HepG2 (cell line): ENCODE results near the gene EHD4. TPM values are rescaled to one million over a fixed set of nuclear protein-coding genes. Genes with fewer than 3 reads are reported as not detected.

Experiments
- ATAC-seq: fragments of 200-7000 bp; cut with Tn5 transposase; 3 replicates; pipeline ENCODE4 v1.9.1; 2020; ENCODE audit warnings: mild to moderate bottlenecking, moderate library complexity
- BruUV-seq: library from RNA; stranded (reverse); fragments of 400-500 nt; replicated peaks from 2 replicates; lab custom pipeline; 2021; lab: Mats Ljungman, UMichigan
- CTCF ChIA-PET: fragments of 300-600 bp; formaldehyde crosslinking; extraction: SDS; loops from one replicate; lab custom pipeline; 2021; ENCODE audit warnings: low total read pairs, inconsistent platforms, low intra/inter-chr PET ratio; lab: Yijun Ruan, JAX
- POLR2A ChIA-PET: fragments of 350-600 bp; sonication (Branson Sonifier 250); formaldehyde crosslinking; loops from one replicate; lab custom pipeline; 2020; ENCODE audit warnings: antibody characterized with exemption, inconsistent platforms; lab: Yijun Ruan, JAX
- DNase-seq: peaks from one replicate; pipeline ENCODE4 v3.0.0-alpha.2; 2015; ENCODE audit warnings: low spot score
- FAIRE-seq: peaks from 3 replicates; lab custom pipeline; 2011; peaks lifted over from hg19 to GRCh38; lab: Jason Lieb, UNC
- H2AFZ ChIP-seq: one replicate; pipeline ENCODE4 v1.6.1; 2011; ENCODE audit warnings: low read length, inconsistent platforms
- H3K27ac ChIP-seq: fragments of 300-600 bp; 3 replicates; pipeline ENCODE4 v1.8.0; 2011; ENCODE audit warnings: mixed run types, mild to moderate bottlenecking, mixed read lengths, low read length, inconsistent platforms; ENCODE audit not compliant: insufficient read depth; ENCODE audit errors: extremely low read length
- H3K27me3 ChIP-seq, 2 experiments: fragments of 200-600 bp in 1 of 2; 2 replicates in 1 of 2; 3 replicates in 1 of 2; pipeline versions ENCODE4 v1.6.0 to v1.8.0; 2011; ENCODE audit warnings: low read length in 2 of 2, mild to moderate bottlenecking in 2 of 2, moderate library complexity in 2 of 2, inconsistent platforms in 1 of 2; ENCODE audit not compliant: insufficient read depth in 2 of 2, control insufficient read depth in 1 of 2
- H3K36me3 ChIP-seq, 2 experiments: fragments of 200-600 bp in 1 of 2; replicated peaks in 1 of 2; 2 replicates in 1 of 2; 3 replicates in 1 of 2; pipeline versions ENCODE4 v1.5.1 to v1.8.0; 2011; ENCODE audit warnings: low read length in 2 of 2, inconsistent platforms in 1 of 2; ENCODE audit not compliant: insufficient read depth in 2 of 2, control insufficient read depth in 1 of 2
- H3K4me1 ChIP-seq: 2 replicates; pipeline ENCODE4 v1.5.1; 2012; ENCODE audit warnings: low read length, inconsistent platforms; ENCODE audit not compliant: insufficient read depth
- H3K4me2 ChIP-seq: 2 replicates; pipeline ENCODE4 v1.6.0; 2011; ENCODE audit warnings: low read depth, low read length, inconsistent platforms
- H3K4me3 ChIP-seq, 3 experiments: fragments of 200-600 bp in 1 of 3; sonication (generic), shearing (Covaris generic) in 1 of 3; replicated peaks in 1 of 3; 2 replicates each; pipeline ENCODE4 v1.5.1; 2011 to 2016; ENCODE audit warnings: low read length in 3 of 3, inconsistent platforms in 2 of 3, low read depth in 2 of 3, mild to moderate bottlenecking in 2 of 3, control low read depth in 1 of 3, mixed read lengths in 1 of 3; ENCODE audit not compliant: insufficient read depth in 1 of 3
- H3K79me2 ChIP-seq: one replicate; pipeline ENCODE4 v1.6.1; 2011; ENCODE audit warnings: low read length, inconsistent platforms; ENCODE audit not compliant: insufficient read depth
- H3K9ac ChIP-seq: 2 replicates; pipeline ENCODE4 v1.6.0; 2011; ENCODE audit warnings: mild to moderate bottlenecking, low read depth, low read length, inconsistent platforms; ENCODE audit not compliant: insufficient read depth
- H3K9me3 ChIP-seq: 2 replicates; pipeline ENCODE4 v1.5.1; 2012; ENCODE audit warnings: mild to moderate bottlenecking, low read length
- H4K20me1 ChIP-seq: 2 replicates; pipeline ENCODE4 v1.6.0; 2011; ENCODE audit warnings: inconsistent platforms, mild to moderate bottlenecking, low read length, moderate library complexity; ENCODE audit not compliant: insufficient read depth
- CHD2 ChIP-seq: IDR thresholded peaks from 2 replicates; pipeline ENCODE4 v1.6.1; 2011; ENCODE audit warnings: low read depth, low read length, improper control_type of control experiment
- GABPA ChIP-seq, 2 experiments: IDR thresholded peaks; 2 replicates each; pipeline ENCODE4 v1.6.1; 2011 to 2016; ENCODE audit warnings: low read depth in 2 of 2, low read length in 1 of 2, missing biosample characterization in 1 of 2, missing genetic modification characterization in 1 of 2
- NCOA5 ChIP-seq: sonication (generic); formaldehyde crosslinking; IDR thresholded peaks from 2 replicates; pipeline ENCODE4 v1.4.0; 2020; ENCODE audit warnings: missing genetic modification reagents
- SMAD3 ChIP-seq: sonication (generic); formaldehyde crosslinking; IDR thresholded peaks from 2 replicates; pipeline ENCODE4 v1.4.0; 2020; ENCODE audit warnings: missing genetic modification reagents
- SRSF9 ChIP-seq: fragments of 200-400 bp; formaldehyde crosslinking; IDR thresholded peaks from 2 replicates; pipeline ENCODE4 v1.6.1; 2018; ENCODE audit warnings: borderline replicate concordance, mild to moderate bottlenecking, low read depth, low read length; ENCODE audit not compliant: insufficient read depth, poor library complexity, severe bottlenecking
- WIZ ChIP-seq: sonication (generic); formaldehyde crosslinking; IDR thresholded peaks from 2 replicates; pipeline ENCODE4 v1.5.1; 2020; ENCODE audit warnings: mild to moderate bottlenecking, missing genetic modification reagents
- ZNF3 ChIP-seq: IDR thresholded peaks from 2 replicates; pipeline ENCODE4 v1.7.0; 2017; ENCODE audit warnings: inconsistent platforms
- ZNF354B ChIP-seq: sonication (generic); formaldehyde crosslinking; IDR thresholded peaks from 2 replicates; pipeline ENCODE4 v1.8.0; 2022; ENCODE audit warnings: mild to moderate bottlenecking, missing genetic modification reagents
- ZNF556 ChIP-seq: sonication (generic); formaldehyde crosslinking; IDR thresholded peaks from 2 replicates; pipeline ENCODE4 v1.4.0; 2020; ENCODE audit warnings: mild to moderate bottlenecking, missing genetic modification reagents, borderline replicate concordance
- ZNF83 ChIP-seq: sonication (generic); formaldehyde crosslinking; IDR thresholded peaks from 2 replicates; pipeline ENCODE4 v1.4.0; 2020; ENCODE audit warnings: missing genetic modification reagents, mild to moderate bottlenecking, borderline replicate concordance
- WGBS: methylation state at CpG from one replicate; pipeline ENCODE4 v1.1.6; 2017; ENCODE audit warnings: low lambda C conversion rate; 5-methylcytosine and 5-hydroxymethylcytosine counted together
- in situ Hi-C: cut with HindIII; loops from 2 replicates; pipeline ENCODE4 v1.10.0; 2017; ENCODE audit warnings: low pct_unique_long_range_greater_than_20kb; ENCODE audit not compliant: extremely low pct_ligation_motif_present
- intact Hi-C: fragments of 100-400 bp; cut with micrococcal nuclease; formaldehyde crosslinking; loops from one replicate; pipeline ENCODE4 v1.10.0; 2022; ENCODE audit not compliant: unreplicated experiment
- polyA plus RNA-seq, 8 experiments: library from polyadenylated mRNA; depleted of rRNA in 3 of 8; stranded (reverse) in 7 of 8; unstranded in 1 of 8; fragments of >200 nt; fragmentation: Illumina TruSeq in 4 of 8; extraction: Trizol in 4 of 8; gene quantifications; 2 replicates each; pipeline versions ENCODE4 v1.2.1 to v1.2.3, GENCODE V29; 2011 to 2016; ENCODE audit warnings: low read depth in 4 of 8, missing spikeins in 1 of 8, mixed read lengths in 1 of 8; ENCODE audit not compliant: insufficient read depth in 1 of 8
- total RNA-seq, 5 experiments: library from RNA; depleted of rRNA; stranded (reverse); fragments of >200 nt; fragmentation: Illumina TruSeq; extraction: Trizol; gene quantifications; 2 replicates each; pipeline ENCODE4 v1.2.3, GENCODE V29; 2016; ENCODE audit warnings: low read depth in 1 of 5
- TF ChIP-seq, protein P1 (sequence below): sonication (generic); formaldehyde crosslinking; IDR thresholded peaks from 2 replicates; pipeline ENCODE4 v1.5.1; 2020; ENCODE audit warnings: missing genetic modification reagents, mild to moderate bottlenecking, borderline replicate concordance

EHD4 gene
- total and polyA plus RNA-seq, 2 of the 13 experiments (the other 11 are each of a cell fraction or from before 2014, with no cell fraction given): 3.1 to 4.8 TPM

DNA sequence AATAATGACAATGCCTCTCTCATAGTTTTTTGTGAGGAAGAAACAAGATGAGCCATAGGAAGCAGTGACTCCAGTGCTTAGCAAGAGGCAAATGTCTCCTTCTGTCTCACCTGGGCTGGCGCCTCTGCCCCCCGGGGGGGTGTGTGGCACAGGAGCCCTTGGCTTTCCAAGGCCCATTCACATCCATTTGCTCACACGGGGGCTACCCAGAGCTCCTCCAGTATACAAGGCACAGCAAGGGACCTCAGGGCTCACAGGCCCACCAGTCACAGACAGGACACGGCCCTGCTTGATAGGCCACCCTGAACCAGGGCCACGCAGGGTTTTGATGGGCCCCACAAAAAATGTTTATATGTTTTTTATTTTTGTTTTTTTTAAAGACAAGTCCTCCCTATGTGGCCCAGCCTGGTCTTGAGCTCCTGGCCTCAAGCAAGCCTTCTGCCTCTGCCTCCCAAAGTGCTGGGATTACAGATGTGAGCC lies 21.9 kb upstream of the EHD4 start:
- no TSS peak for BruUV-seq
- Histone ChIP-seq H2AFZ (no peak overlapping the region), H3K4me3 (no peak overlapping the region), H3K4me1 (peaks cover 11% of the 10 kb centered on the region), H3K79me2 (no peaks in the 10 kb centered on the region), H3K9ac (no peak overlapping the region), H3K36me3 (no peaks in the 10 kb centered on the region), H3K27ac (no peak overlapping the region), H3K4me2 (no peak overlapping the region), H4K20me1 (no peaks in the 10 kb centered on the region), H3K27me3 (peaks cover 7 to 40% of the 10 kb centered on the region in 2 experiments; a peak in 3 of 5 replicates), H3K9me3 (no peaks in the 10 kb centered on the region)
- DNase-seq (no peak), ATAC-seq (no peak), FAIRE-seq (no peak)
- ChIA-PET POLR2A (no interaction called here), CTCF (no interaction called here)
- in situ Hi-C loops (no loop called here), intact Hi-C loops (no loop called here)
- TF ChIP-seq GABPA (IDR thresholded peaks at IDR 0.05; ENCODE audit: low read depth, low read length) (no peak), GABPA (CRISPR knock-in tag; IDR thresholded peaks at IDR 0.05; ENCODE audit: low read depth) (no peak), WIZ (CRISPR knock-in tag) (no peak), NCOA5 (CRISPR knock-in tag) (no peak), SRSF9 (no peak), SMAD3 (CRISPR knock-in tag) (no peak), ZNF83 (CRISPR knock-in tag) (no peak), ZNF3 (CRISPR knock-in tag) (no peak), ZNF354B (CRISPR knock-in tag) (no peak), CHD2 (no peak), ZNF556 (CRISPR knock-in tag) (no peak)
- TF ChIP-seq, protein P1, sequence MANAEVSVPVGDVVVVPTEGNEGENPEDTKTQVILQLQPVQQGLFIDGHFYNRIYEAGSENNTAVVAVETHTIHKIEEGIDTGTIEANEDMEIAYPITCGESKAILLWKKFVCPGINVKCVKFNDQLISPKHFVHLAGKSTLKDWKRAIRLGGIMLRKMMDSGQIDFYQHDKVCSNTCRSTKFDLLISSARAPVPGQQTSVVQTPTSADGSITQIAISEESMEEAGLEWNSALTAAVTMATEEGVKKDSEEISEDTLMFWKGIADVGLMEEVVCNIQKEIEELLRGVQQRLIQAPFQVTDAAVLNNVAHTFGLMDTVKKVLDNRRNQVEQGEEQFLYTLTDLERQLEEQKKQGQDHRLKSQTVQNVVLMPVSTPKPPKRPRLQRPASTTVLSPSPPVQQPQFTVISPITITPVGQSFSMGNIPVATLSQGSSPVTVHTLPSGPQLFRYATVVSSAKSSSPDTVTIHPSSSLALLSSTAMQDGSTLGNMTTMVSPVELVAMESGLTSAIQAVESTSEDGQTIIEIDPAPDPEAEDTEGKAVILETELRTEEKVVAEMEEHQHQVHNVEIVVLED (CRISPR knock-in tag): no peak
- WGBS: 17% methylated on average over 4 of the region's 5 CpGs
